OCI-LY7 (cell line): ENCODE results near the gene SPATA31E1. TPM values are rescaled to one million over a fixed set of nuclear protein-coding genes. Genes with fewer than 3 reads are reported as not detected.

Experiments used
- BruUV-seq: library from RNA; stranded (reverse); fragments of 400-500 nt; replicated peaks from 2 replicates; lab custom pipeline; 2021; lab: Mats Ljungman, UMichigan
- CTCF ChIA-PET: fragments of 300-600 bp; sonication (Branson Sonifier 250); formaldehyde crosslinking; loops from one replicate; lab custom pipeline; 2022; ENCODE audit warnings: antibody characterized with exemption; ENCODE audit not compliant: unreplicated experiment; lab: Charles Lee
- POLR2A ChIA-PET: fragments of 300-600 bp; sonication (Branson Sonifier 250); formaldehyde crosslinking; loops from one replicate; lab custom pipeline; 2022; ENCODE audit warnings: antibody characterized with exemption; lab: Charles Lee
- DNase-seq: peaks from one replicate; pipeline ENCODE4 v3.0.0-alpha.2; 2015; ENCODE audit warnings: low spot score
- H2AFZ ChIP-seq: fragments of 200-600 bp; sonication (generic), shearing (Covaris generic); 2 replicates; pipeline ENCODE4 v1.6.1; 2014; ENCODE audit warnings: mild to moderate bottlenecking, antibody characterized with exemption, low read length, moderate library complexity
- H3K27ac ChIP-seq: fragments of 200-600 bp; sonication (generic); 2 replicates; pipeline ENCODE4 v1.5.1; 2014; ENCODE audit warnings: mixed run types, low read depth, mild to moderate bottlenecking, moderate library complexity, low read length, inconsistent platforms; ENCODE audit not compliant: poor library complexity, severe bottlenecking
- H3K36me3 ChIP-seq: fragments of 200-600 bp; sonication (generic); 2 replicates; pipeline ENCODE4 v1.6.1; 2014; ENCODE audit warnings: mild to moderate bottlenecking, antibody characterized with exemption, low read length, moderate library complexity, mixed read lengths; ENCODE audit not compliant: insufficient read depth
- H3K4me1 ChIP-seq: fragments of 200-600 bp; sonication (generic); 2 replicates; pipeline ENCODE4 v1.5.1; 2014; ENCODE audit warnings: mild to moderate bottlenecking, low read length; ENCODE audit not compliant: insufficient read depth, poor library complexity, severe bottlenecking
- H3K4me2 ChIP-seq: fragments of 200-600 bp; sonication (generic); 2 replicates; pipeline ENCODE4 v1.6.1; 2014; ENCODE audit warnings: mild to moderate bottlenecking, low read length
- H3K4me3 ChIP-seq: fragments of 200-600 bp; sonication (generic); 2 replicates; pipeline ENCODE4 v1.5.1; 2014; ENCODE audit warnings: mild to moderate bottlenecking, low read depth, low read length; ENCODE audit not compliant: poor library complexity, severe bottlenecking
- H3K79me2 ChIP-seq: fragments of 200-600 bp; sonication (generic); 2 replicates; pipeline ENCODE4 v1.6.1; 2016; ENCODE audit warnings: low read depth, mild to moderate bottlenecking, low read length, moderate library complexity, mixed read lengths; ENCODE audit not compliant: insufficient read depth
- H3K9me2 ChIP-seq: fragments of 200-600 bp; sonication (generic); 2 replicates; pipeline ENCODE4 v1.6.1; 2016; ENCODE audit warnings: mild to moderate bottlenecking, low read length, mixed read lengths; ENCODE audit not compliant: insufficient read depth
- H3K9me3 ChIP-seq: fragments of 200-600 bp; sonication (generic); 2 replicates; pipeline ENCODE4 v1.6.1; 2014; ENCODE audit warnings: mild to moderate bottlenecking, mixed run types, low read length, mixed read lengths
- H4K20me1 ChIP-seq: fragments of 200-600 bp; sonication (generic); 2 replicates; pipeline ENCODE4 v1.6.1; 2014; ENCODE audit warnings: mild to moderate bottlenecking, antibody characterized with exemption, low read length, moderate library complexity, mixed read lengths; ENCODE audit not compliant: insufficient read depth
- EZH2phosphoT487 ChIP-seq: fragments of 200-600 bp; sonication (generic); IDR thresholded peaks from 2 replicates; pipeline ENCODE4 v1.6.1; 2018; ENCODE audit warnings: low read depth, borderline replicate concordance, mild to moderate bottlenecking, mixed run types, antibody characterized with exemption, low read length, moderate library complexity, mixed read lengths
- intact Hi-C: fragments of 100-400 bp; cut with micrococcal nuclease; formaldehyde crosslinking; loops from one replicate; pipeline ENCODE4 v1.10.0; 2022; ENCODE audit not compliant: unreplicated experiment
- total RNA-seq, 2 experiments: library from RNA; depleted of rRNA in 1 of 2; stranded (reverse); fragments of >200 nt in 1 of 2; shearing (Covaris generic) in 1 of 2; gene quantifications; 2 replicates each; pipeline ENCODE4 v1.2.3, GENCODE V29; 2014 to 2022
- TF ChIP-seq, protein P1 (sequence below): fragments of 200-600 bp; sonication (generic); conservative IDR thresholded peaks from 2 replicates; pipeline ENCODE4 v1.5.1; 2014; ENCODE audit warnings: mild to moderate bottlenecking, antibody characterized with exemption, low read length, moderate library complexity, mixed read lengths

SPATA31E1 gene
- total RNA-seq, 2 experiments from 2014 or later, result not detected

DNA sequence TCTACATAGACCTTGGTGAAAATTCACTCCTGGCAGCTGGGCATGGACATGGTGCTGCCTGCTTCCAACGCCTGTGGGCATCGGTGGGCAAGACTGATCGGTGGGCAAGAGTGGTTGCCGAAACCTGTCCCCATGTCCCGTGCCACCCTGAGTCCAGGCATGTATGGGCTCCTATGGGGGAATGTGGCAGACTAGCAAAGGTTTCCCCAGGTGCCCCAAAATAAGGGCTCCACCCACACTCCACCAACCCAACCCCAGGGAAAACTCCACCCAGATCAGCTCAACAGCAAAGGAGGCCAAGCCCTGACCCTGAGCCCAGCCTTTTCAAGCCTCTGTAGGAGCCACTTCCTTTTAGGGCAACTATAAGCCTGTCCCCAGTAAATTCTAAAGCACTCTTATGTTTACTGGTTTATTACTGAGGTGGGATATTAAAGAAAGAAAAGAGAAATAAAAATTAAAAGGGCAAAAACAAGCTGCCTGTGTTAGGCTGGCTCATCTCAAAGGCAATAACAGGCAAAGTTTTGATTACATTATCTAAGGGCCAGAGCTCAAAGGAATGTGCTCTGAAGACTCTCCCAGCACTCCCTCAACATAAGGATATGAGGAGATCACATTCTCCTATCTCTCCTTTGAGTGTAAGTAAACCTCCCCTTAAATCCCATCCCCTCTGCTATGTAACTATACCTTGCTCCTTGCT, 8.9 kb upstream of the SPATA31E1 start:
- TF ChIP-seq, protein P1, sequence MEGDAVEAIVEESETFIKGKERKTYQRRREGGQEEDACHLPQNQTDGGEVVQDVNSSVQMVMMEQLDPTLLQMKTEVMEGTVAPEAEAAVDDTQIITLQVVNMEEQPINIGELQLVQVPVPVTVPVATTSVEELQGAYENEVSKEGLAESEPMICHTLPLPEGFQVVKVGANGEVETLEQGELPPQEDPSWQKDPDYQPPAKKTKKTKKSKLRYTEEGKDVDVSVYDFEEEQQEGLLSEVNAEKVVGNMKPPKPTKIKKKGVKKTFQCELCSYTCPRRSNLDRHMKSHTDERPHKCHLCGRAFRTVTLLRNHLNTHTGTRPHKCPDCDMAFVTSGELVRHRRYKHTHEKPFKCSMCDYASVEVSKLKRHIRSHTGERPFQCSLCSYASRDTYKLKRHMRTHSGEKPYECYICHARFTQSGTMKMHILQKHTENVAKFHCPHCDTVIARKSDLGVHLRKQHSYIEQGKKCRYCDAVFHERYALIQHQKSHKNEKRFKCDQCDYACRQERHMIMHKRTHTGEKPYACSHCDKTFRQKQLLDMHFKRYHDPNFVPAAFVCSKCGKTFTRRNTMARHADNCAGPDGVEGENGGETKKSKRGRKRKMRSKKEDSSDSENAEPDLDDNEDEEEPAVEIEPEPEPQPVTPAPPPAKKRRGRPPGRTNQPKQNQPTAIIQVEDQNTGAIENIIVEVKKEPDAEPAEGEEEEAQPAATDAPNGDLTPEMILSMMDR, result no peak
- no peak for TF ChIP-seq EZH2phosphoT487
- H3K36me3 ChIP-seq, result no peaks in the 10 kb centered on the region
- ChIA-PET CTCF (no interaction called here), POLR2A (interaction anchor here (1.1 kb wide), 1 partner anchor 86 kb away, joined by 4 read pairs; no protein-coding TSS in a partner anchor)
- intact Hi-C loops, result no loop called here
- DNase-seq, result no peak
- H3K27ac ChIP-seq, result no peak overlapping the region
- no peak overlapping the region for H2AFZ ChIP-seq
- no peaks in the 10 kb centered on the region for H3K79me2 ChIP-seq
- H3K9me3 ChIP-seq, result no peaks in the 10 kb centered on the region
- no peaks in the 10 kb centered on the region for H4K20me1 ChIP-seq
- no peaks in the 10 kb centered on the region for H3K4me1 ChIP-seq
- BruUV-seq, result no TSS peak
- no peaks in the 10 kb centered on the region for H3K9me2 ChIP-seq
- no peak overlapping the region for H3K4me3 ChIP-seq
- H3K4me2 ChIP-seq, result no peak overlapping the region

DNA sequence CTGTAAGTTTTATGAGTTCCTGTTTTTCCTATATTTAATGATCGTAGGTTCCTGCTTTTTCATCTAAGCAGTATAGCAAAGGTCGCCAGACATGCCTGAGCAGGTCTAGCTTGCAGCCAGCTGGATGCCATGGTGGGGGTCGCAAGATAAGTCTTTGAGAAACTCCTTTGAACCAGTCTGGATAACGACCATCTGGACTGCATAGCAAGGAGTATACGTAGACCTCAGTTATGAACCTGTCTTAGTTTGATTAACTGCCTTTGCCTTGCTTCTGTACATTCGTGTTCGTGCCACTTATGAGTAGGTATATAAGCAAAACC, 8.4 kb upstream of the SPATA31E1 start:
- CTCF ChIA-PET, result no interaction called here
- no peak for DNase-seq
- POLR2A ChIA-PET, result interaction anchor here (1.1 kb wide), 1 partner anchor 86 kb away, joined by 4 read pairs; no protein-coding TSS in a partner anchor
- H3K27ac ChIP-seq, result no peak overlapping the region
- BruUV-seq, result no TSS peak
- H2AFZ ChIP-seq, result no peak overlapping the region
- intact Hi-C loops, result no loop called here
- no peak for TF ChIP-seq EZH2phosphoT487
- TF ChIP-seq, protein P1, result no peak
- H3K9me3 ChIP-seq, result no peaks in the 10 kb centered on the region
- H3K36me3 ChIP-seq, result no peaks in the 10 kb centered on the region
- no peaks in the 10 kb centered on the region for H4K20me1 ChIP-seq
- H3K79me2 ChIP-seq, result no peaks in the 10 kb centered on the region
- no peak overlapping the region for H3K4me2 ChIP-seq
- H3K4me3 ChIP-seq, result no peak overlapping the region
- H3K4me1 ChIP-seq, result no peaks in the 10 kb centered on the region
- no peaks in the 10 kb centered on the region for H3K9me2 ChIP-seq

DNA sequence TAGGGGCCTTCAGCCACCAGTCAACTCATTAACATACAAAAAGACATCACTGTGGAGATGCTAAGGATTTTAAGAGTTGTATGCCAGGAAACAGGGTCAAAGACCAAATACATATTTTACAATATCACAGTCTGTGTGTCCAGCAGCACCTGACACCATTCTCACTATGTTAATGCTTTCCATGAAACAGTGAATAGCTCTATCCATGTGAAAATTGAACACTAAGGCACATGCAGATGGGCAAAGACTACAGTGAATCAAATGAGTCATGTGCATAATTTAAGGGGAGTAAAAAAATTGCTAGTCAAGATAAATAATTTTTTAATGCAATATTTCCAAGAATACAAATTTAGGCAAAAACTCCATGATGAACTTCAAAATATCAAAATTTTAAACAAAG, 7.6 kb upstream of the SPATA31E1 start:
- Histone ChIP-seq H3K4me1 (no peaks in the 10 kb centered on the region), H3K36me3 (no peaks in the 10 kb centered on the region), H3K27ac (no peak overlapping the region), H3K9me2 (no peaks in the 10 kb centered on the region), H4K20me1 (no peaks in the 10 kb centered on the region), H2AFZ (no peak overlapping the region), H3K4me2 (no peak overlapping the region), H3K4me3 (no peak overlapping the region), H3K9me3 (no peaks in the 10 kb centered on the region), H3K79me2 (no peaks in the 10 kb centered on the region)
- ChIA-PET CTCF (no interaction called here), POLR2A (interaction anchor here (1.1 kb wide), 1 partner anchor 85 kb away, joined by 4 read pairs; no protein-coding TSS in a partner anchor)
- intact Hi-C loops, result no loop called here
- TF ChIP-seq EZH2phosphoT487, result no peak
- TF ChIP-seq, protein P1, result no peak
- BruUV-seq, result no TSS peak
- no peak for DNase-seq
